PC-3 (cell line): Measurements from ENCODE around the gene INPPL1.

ENCODE experiments used
- CTCF ChIP-seq: fragments of 300-600 bp; sonication (generic); conservative IDR thresholded peaks from 2 replicates; pipeline ENCODE4 v1.5.1; 2017; ENCODE audit warnings: antibody characterized with exemption, low read depth, mild to moderate bottlenecking, low read length
- EZH2 ChIP-seq: fragments of 300-600 bp; sonication (generic); IDR thresholded peaks from one replicate; pipeline ENCODE4 v1.6.1; 2017; ENCODE audit warnings: antibody characterized with exemption, mild to moderate bottlenecking, low read length; ENCODE audit not compliant: unreplicated experiment
- EZH2phosphoT487 ChIP-seq: fragments of 300-600 bp; sonication (generic); IDR thresholded peaks from 2 replicates; pipeline ENCODE4 v1.6.1; 2018; ENCODE audit warnings: mild to moderate bottlenecking, antibody characterized with exemption, low read length, borderline replicate concordance

GRCh38 chr11:72204886-72205285 is 19.7 kb upstream of the INPPL1 start:
- TF ChIP-seq CTCF (no peak), EZH2phosphoT487 (no peak), EZH2 (no peak)
